A204.1 (cell line): ENCODE measurements around the gene COLEC11.

ENCODE experiments used
- FAIRE-seq: peaks from 2 replicates; lab custom pipeline; 2012; peaks lifted over from hg19 to GRCh38; lab: Jason Lieb, UNC

The COLEC11 gene

DNA sequence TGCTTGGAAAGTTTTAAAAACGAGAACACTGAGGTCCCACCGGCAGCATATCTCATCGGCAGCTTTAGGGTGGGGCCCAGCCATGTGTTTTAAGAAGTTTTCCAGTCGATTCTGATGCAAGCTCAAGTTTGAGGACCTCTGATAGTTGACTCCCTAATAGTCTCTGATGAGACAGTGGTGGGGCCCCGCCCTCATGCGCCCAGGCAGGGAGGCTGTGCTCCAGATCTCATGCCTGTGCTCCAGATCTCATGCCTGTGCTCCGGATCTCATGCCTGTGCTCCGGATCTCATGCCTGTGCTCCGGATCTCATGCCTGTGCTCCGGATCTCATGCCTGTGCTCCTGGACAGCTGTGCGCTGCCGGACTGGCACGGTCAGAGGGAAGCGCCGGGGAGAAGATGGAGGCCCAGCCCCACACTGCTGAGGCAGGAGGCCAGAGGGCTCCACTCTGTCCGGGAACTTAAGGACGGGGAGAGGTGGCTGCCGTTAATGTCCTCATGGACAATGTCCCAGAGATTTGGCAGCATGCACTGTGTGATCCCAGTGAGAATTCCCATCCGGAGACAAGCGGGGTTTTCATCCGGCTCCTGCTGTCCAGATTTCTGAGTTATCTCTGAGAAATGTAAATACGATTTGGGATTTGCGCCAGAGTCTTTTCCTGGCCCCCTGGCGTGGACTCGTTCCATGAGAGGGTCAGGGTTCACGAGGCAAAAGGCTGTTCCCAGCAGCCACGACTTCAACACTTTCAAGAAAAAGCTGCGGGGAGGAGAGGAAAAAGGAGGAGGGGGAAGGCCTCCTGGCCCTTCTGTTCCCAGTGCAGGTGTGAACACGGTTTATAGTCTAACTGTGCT lies 9.4 kb upstream of the COLEC11 start:
- FAIRE-seq, result no peak

DNA sequence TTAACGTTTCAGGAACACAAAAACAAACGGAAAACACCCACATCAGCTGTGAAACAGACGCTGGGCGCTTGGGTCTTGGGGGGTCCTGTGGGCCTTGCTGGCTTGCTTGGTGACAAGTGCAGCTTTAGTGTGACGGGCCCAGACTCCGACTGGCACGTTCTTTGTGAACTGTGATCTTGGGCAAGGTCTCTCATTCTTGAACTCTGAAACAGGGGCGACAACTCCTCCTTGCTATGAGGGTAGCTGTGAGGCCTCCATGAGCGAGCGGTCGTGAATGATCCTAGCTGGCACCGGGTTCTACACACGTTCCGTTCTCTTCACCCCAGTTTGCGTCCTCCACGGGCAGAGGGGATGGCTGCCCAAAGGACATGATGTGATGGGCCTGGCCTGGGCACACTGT lies 8.7 kb upstream of the COLEC11 start:
- no peak for FAIRE-seq

DNA sequence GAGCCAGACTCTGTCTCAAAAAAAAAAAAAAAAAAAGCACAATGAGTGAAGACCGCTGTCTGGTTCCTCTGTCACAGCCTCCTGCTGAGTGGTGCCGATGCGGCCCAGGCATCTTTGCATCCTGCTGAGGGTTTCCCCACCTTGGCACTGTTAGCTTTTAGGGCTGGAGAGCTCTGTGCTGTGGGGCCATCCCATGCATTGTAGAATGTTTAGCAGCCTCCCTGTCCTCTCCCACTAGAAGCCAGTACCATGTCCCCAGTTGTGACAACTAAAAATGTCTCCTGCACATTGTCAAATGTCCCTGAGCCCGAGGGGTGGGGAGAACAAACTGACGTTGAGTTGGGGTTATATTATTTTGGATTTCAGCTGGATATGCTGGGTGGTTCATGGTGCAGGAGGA lies 7.9 kb upstream of the COLEC11 start:
- FAIRE-seq, result no peak

DNA sequence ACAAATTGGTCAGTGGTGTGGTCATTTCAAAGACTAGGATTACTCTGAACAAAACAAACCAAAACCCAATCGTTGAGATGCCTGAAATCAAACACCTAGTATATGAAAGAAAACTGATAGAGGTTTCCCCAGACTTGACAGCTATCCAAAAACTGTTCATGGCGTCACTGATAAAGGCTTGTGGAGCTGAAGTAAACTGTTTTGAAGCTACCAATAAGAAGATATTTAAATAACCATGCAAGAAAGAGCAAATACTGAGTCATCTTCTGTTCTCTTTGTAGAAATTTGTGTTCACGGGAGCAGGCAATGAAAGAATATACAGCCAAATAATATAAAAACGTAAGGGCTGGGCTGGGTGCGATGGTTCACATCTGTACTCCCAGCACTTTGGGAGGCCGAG lies 7.5 kb upstream of the COLEC11 start:
- FAIRE-seq, result no peak

DNA sequence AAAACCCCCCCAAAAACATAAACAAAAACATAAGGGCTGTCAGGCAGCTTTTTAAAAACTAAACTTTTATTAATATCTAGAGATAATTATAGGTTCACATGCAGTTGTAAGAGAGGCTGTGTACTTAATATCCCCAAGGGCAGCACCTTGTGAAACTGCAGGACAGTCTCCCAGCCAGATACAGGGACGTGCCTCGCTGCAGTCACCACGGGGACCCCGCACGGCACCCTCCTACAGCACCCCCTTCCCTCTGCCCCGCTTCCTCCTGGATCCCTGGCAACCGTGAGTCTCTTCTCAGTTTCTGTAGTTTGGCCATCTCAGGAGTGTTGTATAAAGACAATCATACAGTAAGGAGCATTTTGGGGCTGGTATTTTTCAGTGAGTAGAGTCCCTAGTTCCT lies 6.8 kb upstream of the COLEC11 start:
- no peak for FAIRE-seq

DNA sequence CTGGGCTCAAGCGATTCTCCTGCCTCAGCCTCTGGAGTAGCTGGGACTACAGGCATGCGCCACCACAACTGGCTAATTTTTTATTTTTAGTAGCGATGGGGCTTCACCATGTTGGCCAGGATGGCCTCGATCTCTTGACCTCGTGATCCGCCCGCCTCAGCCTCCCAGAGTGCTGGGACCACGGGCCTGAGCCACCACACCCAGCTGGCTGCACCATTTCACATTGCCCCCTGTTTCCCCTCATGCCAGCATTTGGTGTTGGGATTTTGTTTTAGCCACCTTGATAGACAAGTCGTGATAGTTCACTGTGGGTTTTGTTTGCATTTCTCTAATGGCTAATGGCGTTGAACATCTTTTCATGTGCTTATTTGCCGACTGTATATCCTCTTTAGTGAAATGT lies 5.8 kb upstream of the COLEC11 start:
- no peak for FAIRE-seq

DNA sequence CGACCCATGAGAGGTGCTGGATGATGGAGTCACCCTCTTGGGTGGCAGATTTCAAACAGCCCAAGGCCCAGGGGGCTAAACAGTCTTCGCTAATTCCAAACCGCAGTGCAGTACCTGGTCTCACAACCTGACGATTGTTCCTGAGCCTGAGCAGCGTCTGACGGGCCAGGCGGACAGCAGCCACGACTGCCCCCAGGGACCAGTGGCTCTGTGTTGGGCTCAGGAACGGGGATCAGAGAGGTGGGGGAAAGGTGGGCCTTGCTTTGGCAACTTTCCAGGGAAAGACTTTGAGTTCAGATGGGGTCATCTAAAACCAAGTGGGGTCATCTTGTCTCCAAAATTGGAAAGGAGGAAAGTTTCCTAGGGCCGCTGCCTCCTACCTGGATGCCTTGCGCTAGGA lies 492 bp downstream of the COLEC11 start:
- no peak for FAIRE-seq

DNA sequence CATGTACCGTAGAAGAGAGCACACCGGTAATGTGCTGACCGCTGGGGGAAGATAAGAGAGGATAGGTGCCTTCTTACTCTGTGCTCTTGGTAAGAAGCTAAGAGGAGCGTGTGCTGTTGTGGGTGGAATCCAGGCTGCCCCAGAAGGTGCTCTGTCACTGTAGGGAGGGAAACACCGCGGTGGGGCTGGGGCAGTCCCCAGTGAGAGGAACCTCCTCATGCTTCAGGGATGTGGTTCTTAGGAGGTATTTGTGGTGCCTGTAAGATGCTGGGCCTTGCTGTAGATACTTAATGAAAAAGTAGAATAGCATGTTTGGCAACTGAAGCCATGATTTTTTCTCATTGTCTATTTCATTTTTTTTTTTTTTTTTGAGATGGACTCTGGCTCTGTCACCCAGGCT lies 1.1 kb downstream of the COLEC11 start:
- no peak for FAIRE-seq

DNA sequence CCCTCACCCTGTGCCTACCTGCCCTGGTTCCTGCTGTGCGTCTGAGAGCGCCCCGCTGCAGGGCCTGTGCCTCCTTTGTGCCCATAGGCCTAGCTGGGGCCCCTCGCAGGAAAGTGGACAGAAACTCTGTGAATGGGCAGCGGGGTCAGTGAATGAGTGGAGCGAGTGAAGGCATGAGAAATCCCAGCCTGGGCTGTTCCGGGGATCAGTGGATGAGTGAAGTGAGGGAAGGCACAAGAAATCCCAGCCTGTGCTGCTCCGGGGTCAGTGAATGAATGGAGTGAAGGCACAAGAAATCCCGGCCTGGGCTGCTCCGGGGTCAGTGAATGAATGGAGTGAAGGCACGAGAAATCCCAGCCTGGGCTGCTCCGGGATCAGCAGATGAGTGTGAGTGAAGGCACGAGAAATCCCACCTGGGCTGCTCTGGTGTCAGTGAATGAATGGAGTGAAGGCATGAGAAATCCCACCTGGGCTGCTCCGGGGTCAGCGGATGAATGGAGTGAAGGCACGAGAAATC lies 2.0 kb downstream of the COLEC11 start:
- FAIRE-seq, result no peak

DNA sequence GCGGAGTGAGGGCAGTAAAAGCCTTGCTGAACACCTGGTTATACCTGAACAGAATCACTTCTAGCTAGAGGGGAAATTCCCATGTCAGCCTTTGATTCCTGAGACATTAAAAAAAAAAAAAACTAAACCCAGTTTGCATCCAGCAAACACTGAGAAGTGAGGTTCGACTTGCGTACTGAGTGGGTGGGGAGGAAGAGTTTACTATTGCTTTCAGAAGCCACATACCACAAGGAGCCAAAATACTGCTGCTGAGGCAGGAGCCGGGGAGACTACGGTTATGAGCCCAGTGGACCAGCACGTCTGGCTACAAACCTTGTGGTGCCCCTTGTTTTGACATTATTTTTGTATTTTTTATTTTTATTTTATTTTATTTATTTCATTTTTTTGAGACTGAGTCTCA lies 2.7 kb downstream of the COLEC11 start:
- FAIRE-seq, result no peak

DNA sequence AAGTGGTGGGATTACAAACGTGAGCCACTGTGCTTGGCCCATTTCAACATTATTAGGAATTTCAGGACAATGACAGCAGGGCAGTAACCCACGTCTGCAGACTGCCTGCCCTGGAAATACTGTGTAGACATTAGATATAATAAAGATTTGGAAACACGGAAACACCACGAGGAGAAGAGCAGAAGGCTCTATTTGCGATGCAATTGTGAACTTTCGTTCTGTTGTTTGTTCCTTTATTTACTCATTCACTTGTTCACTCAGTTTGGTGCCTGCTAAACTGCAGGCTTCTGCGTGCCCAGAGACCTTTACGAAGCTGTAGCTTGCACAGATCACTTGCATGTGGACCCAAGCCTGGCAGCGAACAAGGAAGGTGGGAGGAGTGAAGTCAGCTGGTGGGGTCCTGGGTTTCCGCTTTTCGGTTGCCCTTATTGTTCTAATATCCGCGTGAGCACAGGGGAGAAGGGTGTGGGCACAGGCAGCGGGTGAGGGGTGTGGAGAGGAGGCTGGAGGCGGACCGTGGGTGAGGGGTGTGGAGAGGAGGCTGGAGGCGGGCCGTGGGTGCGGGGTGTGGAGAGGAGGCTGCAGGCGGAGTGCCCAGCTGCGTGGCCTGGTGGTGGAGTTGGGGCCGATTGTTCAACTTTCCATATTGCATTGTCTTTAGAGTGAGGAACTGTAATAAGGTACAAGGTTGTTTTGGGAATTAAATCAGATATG lies 3.4 kb downstream of the COLEC11 start:
- no peak for FAIRE-seq

DNA sequence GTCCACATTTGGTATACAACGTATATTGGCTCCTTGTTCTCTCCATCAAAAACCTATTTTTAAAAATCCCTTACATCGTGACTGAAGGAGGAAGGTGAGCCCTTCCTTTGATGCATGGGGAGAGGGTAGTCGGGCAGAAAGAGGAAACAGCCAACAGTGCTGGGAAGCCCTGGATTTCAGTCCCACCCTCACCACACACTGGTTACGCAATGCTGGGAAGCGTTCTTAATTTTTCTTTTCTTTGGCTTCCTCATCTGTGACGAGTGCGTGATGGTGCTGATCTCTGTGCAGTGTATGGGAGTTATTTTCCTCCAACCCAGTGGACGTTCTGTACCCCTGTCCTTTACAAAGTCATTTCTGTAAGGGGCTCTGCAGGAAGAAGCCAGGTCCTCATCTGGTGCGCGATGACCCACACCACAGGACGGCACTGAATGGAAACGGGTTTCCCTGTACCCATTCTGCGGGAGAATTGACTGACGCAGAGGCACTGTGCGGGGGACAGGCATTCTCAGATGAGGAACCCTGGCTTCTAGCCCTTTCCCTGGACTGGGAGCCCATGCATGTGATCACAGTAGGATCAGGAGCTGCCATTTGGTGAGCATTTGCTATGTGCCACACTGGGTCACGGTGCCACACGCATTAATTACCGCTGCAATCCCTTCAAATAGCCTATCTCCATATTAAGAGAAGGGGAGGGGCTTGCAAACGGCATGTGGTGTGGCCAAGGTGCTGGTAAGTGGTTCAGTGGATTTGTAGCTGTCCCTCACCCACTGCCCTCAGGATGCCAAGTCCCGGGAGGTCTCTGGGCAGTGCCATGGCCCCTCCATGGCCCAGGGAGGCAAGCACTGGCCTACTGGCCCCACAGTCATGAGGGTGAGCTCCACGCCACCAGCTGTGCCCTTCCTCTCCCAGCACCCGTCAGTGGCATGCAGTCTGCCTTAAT lies 4.3 kb downstream of the COLEC11 start:
- no peak for FAIRE-seq

DNA sequence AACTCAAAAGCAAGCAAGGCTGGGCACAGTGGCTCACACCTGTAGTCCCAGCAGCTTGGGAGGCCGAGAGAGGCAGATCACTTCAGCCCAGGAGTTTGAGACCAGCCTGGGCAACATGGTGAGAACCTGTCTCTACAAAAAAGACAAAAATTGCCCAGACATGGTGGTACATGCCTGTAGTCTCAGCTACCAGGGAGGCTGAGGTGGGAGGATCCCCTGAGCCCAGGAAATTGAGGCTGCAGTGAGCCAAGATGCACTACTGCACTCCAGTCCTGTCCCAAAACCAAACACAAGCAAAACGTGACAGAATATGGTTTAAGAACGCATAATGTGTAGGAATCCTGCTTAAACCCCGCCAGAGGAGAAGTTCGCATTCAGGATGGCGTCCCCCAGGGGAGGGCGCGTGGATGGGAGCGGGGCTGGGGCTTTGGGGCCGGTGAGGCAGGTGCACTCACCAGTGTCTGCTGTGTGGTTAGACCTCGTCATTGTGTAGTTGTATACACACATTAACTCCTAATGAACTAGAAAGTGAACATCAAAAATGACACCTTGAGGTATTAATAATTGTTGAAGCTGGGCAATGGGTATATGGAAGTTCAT lies 5.4 kb downstream of the COLEC11 start:
- no peak for FAIRE-seq

DNA sequence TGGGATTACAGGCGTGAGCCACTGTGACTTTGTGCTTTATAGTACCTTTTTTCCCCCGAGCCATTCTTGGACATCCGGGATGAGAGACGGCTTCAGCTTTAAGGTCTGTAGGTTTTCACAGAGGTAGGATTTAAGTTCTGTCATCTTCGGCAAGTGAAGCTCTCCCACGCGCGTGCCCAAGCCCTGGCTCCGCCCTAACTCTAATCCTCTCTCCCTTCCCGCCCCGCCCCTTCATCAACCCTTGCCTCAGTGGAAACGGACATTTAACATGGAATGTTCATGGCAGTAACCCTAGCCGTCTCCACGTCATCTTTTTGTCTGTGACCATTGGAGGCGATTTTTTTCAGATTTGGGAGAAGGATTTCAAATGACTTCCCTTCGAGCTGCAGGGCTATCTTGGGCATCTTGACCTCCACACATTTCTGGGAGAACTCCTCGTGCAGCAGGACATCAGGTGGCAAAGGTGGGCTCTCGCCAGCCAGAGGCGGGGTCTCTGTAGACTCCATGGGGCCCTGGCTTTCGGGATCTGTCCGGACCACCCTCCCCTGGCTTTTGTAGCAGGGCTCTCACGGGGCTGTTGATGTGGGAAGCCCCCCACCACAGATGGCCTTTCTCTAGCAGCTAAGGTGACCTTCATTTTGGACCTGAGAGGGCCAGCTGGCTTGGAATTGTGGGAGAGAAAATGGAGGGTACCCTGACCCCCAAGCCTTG lies 6.8 kb downstream of the COLEC11 start:
- no peak for FAIRE-seq

DNA sequence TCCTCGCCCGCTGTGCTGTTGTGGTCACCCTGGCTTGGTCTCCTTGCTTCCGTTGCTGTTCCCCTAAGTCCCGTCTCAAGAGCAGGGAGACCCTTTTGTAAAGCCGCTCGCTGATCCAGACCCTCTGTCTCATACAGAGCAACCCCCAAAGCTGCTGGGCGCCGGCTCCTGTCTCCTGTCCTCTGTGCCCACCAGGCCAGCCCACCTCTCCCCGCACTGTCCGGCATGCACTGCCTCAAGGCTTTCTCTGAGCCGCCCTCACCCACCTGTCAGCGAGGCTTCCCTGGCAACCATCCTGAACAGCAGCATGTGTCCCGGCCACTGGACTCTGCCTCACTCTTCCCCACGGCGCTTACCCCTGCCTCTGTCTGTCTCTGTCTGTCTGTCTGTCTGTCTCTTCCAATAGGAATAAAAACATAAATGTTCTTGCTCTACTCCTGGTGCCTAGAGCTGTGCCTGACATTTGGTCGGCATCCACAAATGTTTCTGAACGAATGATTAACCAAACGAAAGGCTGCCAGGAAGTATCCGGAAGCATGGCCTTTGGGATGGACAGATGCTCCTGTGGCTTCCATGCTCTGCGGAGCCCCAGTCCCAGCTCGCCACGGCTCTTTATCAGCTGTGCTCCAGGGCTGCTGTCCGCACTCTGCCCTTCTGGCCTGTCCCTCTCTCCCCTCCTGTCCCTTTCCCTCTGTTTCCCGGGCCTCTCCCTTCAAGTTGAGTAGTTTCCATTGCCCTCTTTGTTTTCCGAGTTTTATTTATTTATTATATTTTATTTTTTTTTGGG lies 7.8 kb downstream of the COLEC11 start:
- no peak for FAIRE-seq

DNA sequence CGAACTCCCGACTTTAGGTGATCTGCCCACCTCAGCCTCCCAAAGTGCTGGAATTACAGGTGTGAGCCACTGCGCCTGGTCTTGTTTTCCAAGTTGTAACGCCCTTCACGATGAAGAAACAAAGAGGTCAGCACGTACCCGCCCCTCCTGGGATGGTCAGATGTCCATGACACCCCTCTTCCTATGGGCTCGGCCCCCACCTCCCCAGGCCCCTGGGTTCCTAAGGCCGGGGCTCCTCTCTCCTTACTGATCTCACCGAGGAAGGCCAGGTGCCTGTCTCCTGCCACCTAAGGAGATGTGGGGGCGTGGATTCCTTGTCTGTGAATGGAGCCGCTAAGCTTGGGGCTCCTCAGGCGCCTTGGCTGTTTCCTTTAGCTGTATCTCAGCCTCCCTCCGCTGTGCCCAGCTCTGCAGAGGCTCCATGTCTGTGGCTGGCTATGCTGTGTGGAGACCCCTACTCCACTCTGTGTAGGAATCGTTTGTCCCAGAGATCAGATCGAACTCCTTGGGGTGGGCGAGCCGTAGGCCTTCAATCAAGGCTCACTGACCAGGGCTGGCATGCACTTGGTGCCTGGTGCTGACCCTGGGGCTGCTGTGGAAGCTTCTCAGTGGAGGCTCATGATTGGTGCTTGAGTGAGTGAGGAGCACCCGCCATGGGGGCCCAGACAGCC lies 8.8 kb downstream of the COLEC11 start:
- FAIRE-seq, result no peak

DNA sequence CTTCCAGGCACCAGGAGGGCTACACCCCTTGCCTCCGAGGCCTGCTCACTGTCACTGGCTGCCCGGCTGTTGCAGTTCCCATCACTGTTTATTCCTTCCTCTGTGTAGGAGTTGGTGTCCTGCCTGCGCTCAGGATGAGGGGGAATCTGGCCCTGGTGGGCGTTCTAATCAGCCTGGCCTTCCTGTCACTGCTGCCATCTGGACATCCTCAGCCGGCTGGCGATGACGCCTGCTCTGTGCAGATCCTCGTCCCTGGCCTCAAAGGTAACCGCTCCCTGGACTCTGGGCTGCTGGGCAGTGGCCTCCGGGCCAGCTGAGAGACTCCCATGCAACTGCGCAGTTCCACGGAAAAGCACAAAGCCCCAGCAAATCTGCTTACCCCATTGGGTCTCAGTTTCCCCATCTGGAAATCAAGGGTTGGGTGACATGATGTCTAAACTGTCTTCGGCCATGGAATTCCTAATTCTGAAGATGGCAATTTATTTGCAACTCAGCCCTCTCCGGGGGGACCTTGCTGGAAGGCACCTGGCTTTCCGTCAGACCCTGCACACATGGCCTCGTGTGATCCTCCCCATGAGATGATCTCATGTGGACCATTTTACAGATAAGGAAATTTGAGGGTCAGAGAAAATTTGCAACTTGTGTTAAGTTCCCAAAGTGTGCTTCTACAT lies 9.4 kb downstream of the COLEC11 start:
- no peak for FAIRE-seq

DNA sequence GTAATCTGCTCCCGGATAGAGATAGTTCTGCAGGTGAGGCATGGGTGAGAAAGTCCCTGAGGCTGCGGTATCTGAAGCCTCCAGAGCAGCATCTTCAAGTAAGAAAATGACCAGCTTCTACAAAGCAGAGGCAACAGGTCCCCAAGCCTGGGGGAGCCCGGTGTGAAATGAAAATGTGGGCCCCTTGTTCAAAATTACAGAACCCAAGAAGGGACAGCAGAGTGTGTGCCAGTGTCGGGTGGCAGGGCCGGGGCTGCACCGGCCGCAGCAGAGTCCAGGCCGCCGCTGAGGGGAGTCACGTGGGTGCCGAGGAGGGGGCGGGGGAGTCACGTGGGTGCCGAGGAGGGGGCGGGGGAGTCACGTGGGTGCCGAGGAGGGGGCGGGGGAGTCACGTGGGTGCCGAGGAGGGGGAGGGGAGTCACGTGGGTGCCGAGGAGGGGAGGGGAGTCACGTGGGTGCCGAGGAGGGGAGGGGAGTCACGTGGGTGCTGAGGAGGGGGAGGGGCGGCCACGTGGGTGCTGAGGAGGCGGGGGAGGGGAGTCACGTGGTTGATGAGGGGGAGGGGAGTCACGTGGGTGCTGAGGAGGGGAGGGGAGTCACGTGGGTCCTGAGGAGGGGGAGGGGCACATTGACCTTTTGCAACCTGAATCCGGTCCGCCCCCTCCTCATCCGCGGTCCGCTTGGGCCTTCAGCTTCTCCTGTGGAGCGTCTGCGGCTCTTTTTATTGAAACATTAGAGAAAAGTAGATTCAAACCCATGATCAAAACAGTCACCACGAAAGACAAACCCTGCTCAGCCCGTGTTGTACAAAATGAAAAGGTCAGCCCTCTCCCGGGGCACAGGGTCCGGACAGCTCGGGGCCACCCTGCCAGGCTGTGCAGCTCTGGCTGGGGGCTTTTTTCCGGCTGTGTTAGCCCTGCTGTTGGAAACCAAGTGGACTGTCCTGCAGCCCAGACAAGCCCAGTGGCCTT lies 10.4 kb downstream of the COLEC11 start:
- no peak for FAIRE-seq
